Neural cell (in vitro differentiated cells): ENCODE results near the gene PBOV1.

Experiments used
- EP300 ChIP-seq: fragments of 450-650 bp; conservative IDR thresholded peaks from 2 replicates; pipeline ENCODE4 v1.6.1; 2014; ENCODE audit warnings: antibody characterized with exemption, mild to moderate bottlenecking, moderate library complexity; ENCODE audit not compliant: poor library complexity, severe bottlenecking
- MXI1 ChIP-seq: fragments of 450-650 bp; conservative IDR thresholded peaks from 2 replicates; pipeline ENCODE4 v1.6.1; 2014; ENCODE audit warnings: antibody characterized with exemption, mild to moderate bottlenecking; ENCODE audit not compliant: poor library complexity, severe bottlenecking
- POLR2AphosphoS5 ChIP-seq: IDR thresholded peaks from 2 replicates; pipeline ENCODE4 v1.6.1; 2012
- SMC3 ChIP-seq: fragments of 450-650 bp; conservative IDR thresholded peaks from 2 replicates; pipeline ENCODE4 v1.6.1; 2014; ENCODE audit warnings: antibody characterized with exemption, mild to moderate bottlenecking, moderate library complexity; ENCODE audit not compliant: poor library complexity
- TF ChIP-seq, protein P1 (sequence below): fragments of 450-650 bp; IDR thresholded peaks from 2 replicates; pipeline ENCODE4 v1.5.1; 2014; ENCODE audit warnings: antibody characterized with exemption, mild to moderate bottlenecking, moderate library complexity; ENCODE audit not compliant: poor library complexity, severe bottlenecking

- TF ChIP-seq MXI1 (no peak), SMC3 (no peak), POLR2AphosphoS5 (no peak), EP300 (no peak)
- TF ChIP-seq, protein P1, sequence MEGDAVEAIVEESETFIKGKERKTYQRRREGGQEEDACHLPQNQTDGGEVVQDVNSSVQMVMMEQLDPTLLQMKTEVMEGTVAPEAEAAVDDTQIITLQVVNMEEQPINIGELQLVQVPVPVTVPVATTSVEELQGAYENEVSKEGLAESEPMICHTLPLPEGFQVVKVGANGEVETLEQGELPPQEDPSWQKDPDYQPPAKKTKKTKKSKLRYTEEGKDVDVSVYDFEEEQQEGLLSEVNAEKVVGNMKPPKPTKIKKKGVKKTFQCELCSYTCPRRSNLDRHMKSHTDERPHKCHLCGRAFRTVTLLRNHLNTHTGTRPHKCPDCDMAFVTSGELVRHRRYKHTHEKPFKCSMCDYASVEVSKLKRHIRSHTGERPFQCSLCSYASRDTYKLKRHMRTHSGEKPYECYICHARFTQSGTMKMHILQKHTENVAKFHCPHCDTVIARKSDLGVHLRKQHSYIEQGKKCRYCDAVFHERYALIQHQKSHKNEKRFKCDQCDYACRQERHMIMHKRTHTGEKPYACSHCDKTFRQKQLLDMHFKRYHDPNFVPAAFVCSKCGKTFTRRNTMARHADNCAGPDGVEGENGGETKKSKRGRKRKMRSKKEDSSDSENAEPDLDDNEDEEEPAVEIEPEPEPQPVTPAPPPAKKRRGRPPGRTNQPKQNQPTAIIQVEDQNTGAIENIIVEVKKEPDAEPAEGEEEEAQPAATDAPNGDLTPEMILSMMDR, result no peak
Measured at GRCh38 chr6:138240476-138241245, 22.4 kb upstream of the PBOV1 start.
